RPMI7951 (cell line): ENCODE results near the gene BASP1. TPM values are rescaled to one million over a fixed set of nuclear protein-coding genes. Genes with fewer than 3 reads are reported as not detected.
"Not testable (repeated sequence)": the region's sequence is repeated elsewhere in the genome, so short reads cannot be mapped to it uniquely, and the experiment has no call there.

Source experiments
- DNase-seq: peaks from one replicate; pipeline ENCODE4 v3.0.0-alpha.2; 2012; ENCODE audit warnings: low read depth
- total RNA-seq: library from RNA; depleted of rRNA; stranded (reverse); fragments of >200 nt; shearing (Covaris generic); gene quantifications from 2 replicates; pipeline ENCODE4 v1.2.3, GENCODE V29; 2014

BASP1 gene
- total RNA-seq, 1 experiment from 2014 or later = 18.7 TPM

- peak; percentile 61 for DNase-seq
Measured at GRCh38 chr5:17289681-17290539, 72.5 kb downstream of the BASP1 start.

- no peak for DNase-seq
Measured at GRCh38 chr5:17290540-17290974, 73.1 kb downstream of the BASP1 start.

GRCh38 chr5:17292434-17293015 is 75.1 kb downstream of the BASP1 start:
- DNase-seq = no peak

- DNase-seq = no peak
Measured at GRCh38 chr5:17294639-17295311, 77.3 kb downstream of the BASP1 start.

- no peak for DNase-seq
Measured at GRCh38 chr5:17295671-17296070, 78.2 kb downstream of the BASP1 start.

GRCh38 chr5:17302106-17302505 is 84.7 kb downstream of the BASP1 start:
- DNase-seq = peak; percentile 56

DNA sequence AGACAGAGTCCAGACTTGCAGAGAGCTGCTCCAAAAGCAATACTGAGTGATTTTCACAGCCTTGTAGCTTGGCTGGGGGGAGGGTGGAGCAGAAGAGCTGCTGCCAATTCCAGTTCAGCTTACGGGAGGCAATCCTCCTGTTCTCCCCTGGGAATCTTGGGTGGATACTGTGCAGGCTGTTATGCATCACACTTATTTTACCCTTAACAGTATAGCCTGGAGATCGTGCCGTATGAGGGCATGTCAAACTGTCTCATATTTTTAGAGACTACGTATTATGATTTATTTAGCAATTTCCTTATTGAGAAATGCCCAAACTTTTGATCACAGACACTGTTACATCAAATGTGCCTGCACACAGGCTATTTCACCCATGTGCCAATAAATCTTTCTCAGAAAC is 85.2 kb downstream of the BASP1 start:
- no peak for DNase-seq

GRCh38 chr5:17304282-17304681 is 86.9 kb downstream of the BASP1 start:
- DNase-seq = peak; percentile 42

DNA sequence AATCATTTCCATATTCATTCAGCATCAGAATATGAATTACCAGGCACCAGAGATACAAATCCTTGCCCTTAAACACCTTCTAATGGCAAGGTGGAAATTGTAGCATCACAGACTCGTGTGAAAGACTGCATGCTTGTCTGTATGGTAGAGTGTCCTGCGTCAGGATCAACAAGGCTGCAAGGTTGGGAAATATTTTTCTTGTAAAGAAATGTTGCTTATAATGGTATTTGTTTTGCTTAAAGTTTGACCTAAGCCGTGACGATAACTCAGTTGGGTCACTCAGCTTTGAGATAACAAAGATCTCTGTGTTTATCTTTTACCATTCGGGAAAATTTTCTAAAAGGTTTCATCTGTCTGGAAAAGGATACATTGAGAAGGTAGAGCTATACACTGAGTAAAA is 87.6 kb downstream of the BASP1 start:
- no peak for DNase-seq

DNA sequence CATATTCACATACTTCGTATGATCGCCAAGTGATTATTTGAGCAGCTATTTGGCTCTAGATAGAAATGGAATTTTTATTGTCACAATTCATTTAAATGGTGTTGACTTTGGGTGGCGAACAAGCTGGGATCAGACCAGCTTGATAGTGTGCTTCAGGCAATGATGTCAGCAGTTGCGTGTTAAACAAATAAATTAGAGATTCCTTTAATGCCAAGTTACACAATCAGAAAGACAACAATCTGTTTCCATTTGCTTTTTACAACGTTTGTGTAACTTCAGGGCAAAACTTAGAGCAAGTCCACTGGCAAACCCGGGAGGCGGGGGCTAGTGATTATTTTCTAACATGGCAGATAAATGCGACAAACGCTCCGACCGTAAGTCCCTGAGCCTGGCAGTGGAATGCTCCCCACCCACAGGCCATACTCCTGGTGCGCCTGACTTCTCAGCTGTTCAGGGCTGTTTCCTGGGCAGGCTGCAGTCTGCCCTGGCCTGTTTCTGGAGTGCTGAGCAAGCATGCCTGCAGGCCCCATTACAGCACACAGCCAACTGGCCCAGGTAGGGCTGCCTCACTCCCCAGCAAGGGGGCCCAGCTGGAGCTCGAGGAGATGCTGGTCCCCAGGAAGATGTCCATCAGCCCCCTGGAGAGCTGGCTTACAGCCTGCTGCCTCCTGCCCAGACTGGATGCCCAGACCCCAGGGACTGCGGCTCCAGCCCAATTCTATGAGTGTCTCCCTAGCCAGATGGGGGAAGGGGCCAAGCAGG is 88.7 kb downstream of the BASP1 start:
- DNase-seq = peak; percentile 55

GRCh38 chr5:17306726-17307091 is 89.3 kb downstream of the BASP1 start:
- DNase-seq = no peak

DNA sequence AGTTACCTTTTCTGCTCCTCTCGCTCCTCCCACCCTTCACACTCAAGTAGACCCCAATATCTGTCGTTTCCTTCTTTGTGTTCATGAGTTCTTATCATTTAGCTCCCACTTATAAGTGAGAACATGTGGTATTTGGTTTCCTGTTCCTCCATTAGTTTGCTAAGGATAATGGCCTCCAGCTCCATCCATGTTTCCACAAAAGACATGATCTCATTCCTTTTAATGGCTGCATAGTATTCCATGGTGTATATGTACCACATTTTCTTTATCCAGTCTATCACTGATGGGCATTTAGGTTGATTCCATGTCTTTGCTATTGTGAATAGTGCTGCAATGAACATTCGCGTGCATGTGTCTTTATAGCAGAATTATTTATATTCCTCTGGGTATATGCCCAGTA is 90.0 kb downstream of the BASP1 start:
- DNase-seq = not testable (repeated sequence)

- no peak for DNase-seq
Measured at GRCh38 chr5:17308326-17309065, 91.1 kb downstream of the BASP1 start.

DNA sequence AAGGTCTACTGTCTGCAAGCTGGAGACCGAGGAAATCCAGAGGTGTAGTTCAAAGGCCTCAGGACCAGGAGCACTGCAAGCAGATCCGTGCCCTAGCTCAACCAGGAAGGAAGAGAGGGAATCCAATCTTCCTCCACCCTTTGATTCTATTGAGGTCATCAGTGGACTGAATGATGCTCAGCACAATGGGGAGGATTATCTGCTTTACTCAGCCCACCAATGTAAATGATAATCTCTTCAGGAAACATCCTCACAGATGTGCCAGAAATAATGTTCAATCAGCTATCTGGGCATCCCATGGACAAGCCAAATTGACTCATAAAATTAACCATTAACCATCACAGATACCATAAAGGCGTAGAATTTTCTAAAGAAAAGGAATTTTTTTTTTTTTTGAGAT is 92.0 kb downstream of the BASP1 start:
- no peak for DNase-seq

- not testable (repeated sequence) for DNase-seq
Measured at GRCh38 chr5:17310502-17310901, 93.1 kb downstream of the BASP1 start.

GRCh38 chr5:17311811-17312210 is 94.4 kb downstream of the BASP1 start:
- DNase-seq = not testable (repeated sequence)

DNA sequence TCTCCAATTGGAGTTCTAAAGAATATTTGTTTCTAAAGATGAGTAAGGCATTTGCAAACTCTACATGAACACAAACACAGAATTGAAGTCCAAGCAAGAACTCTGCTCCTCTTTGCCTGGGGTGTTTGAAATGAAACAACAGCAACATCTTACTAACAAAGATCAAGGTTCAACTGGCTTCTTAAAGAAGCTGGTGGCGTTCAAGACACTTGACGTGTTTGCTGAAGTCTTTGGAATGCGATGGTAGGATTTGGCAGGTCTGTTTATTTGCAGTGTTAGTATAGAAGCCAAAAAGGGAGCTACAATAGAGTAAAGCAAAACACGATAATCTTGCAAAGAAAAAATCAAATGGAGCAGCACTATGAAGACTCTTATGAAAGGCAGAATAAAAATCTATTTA is 94.9 kb downstream of the BASP1 start:
- DNase-seq = no peak

- DNase-seq = peak; percentile 41
Measured at GRCh38 chr5:17314907-17315471, 97.6 kb downstream of the BASP1 start.

GRCh38 chr5:17315710-17316221 is 98.3 kb downstream of the BASP1 start:
- peak; percentile 56 for DNase-seq

- DNase-seq = peak; percentile 24
Measured at GRCh38 chr5:17316970-17317459, 99.6 kb downstream of the BASP1 start.

- DNase-seq = peak; percentile 14
Measured at GRCh38 chr5:17317473-17317872, 100.0 kb downstream of the BASP1 start.
